CD4-positive, alpha-beta T cell treated with Interleukin-6 at 100 ng/mL for 8 hours (primary cell): Measurements from ENCODE around the gene C22orf23.
"Not testable (repeated sequence)": the region's sequence is repeated elsewhere in the genome, so short reads cannot be mapped to it uniquely, and the experiment has no call there.

Experiments used
- DNase-seq: peaks from one replicate; pipeline ENCODE4 v3.0.0-alpha.2; 2020; ENCODE audit warnings: mixed read lengths, low spot score

C22orf23 gene

GRCh38 chr22:37982151-37982785, 28.9 kb upstream of the C22orf23 start:
- no peak for DNase-seq

- DNase-seq: no peak
These were observed 28.0 kb upstream of the C22orf23 start for GRCh38 chr22:37981282-37982011.

- DNase-seq: no peak
These were observed 26.4 kb upstream of the C22orf23 start for GRCh38 chr22:37979782-37980181.

GRCh38 chr22:37976547-37976946, 23.1 kb upstream of the C22orf23 start:
- no peak for DNase-seq

GRCh38 chr22:37976022-37976421, 22.6 kb upstream of the C22orf23 start:
- not testable (repeated sequence) for DNase-seq

- no peak for DNase-seq
These were observed 21.8 kb upstream of the C22orf23 start for GRCh38 chr22:37975153-37975552.

GRCh38 chr22:37973271-37974170, 20.1 kb upstream of the C22orf23 start:
- DNase-seq: no peak

GRCh38 chr22:37972527-37972926, 19.1 kb upstream of the C22orf23 start:
- DNase-seq: no peak

GRCh38 chr22:37971475-37972434, 18.4 kb upstream of the C22orf23 start:
- no peak for DNase-seq

- DNase-seq: no peak
These were observed 17.5 kb upstream of the C22orf23 start for GRCh38 chr22:37970864-37971263.

GRCh38 chr22:37968452-37969251, 15.3 kb upstream of the C22orf23 start:
- DNase-seq: no peak

GRCh38 chr22:37967637-37968451, 14.4 kb upstream of the C22orf23 start:
- DNase-seq: no peak

GRCh38 chr22:37967147-37967546, 13.7 kb upstream of the C22orf23 start:
- no peak for DNase-seq

GRCh38 chr22:37965940-37966664, 12.7 kb upstream of the C22orf23 start:
- DNase-seq: no peak

GRCh38 chr22:37961062-37961461, 7.7 kb upstream of the C22orf23 start:
- no peak for DNase-seq

- DNase-seq: no peak
These were observed 5.9 kb upstream of the C22orf23 start for GRCh38 chr22:37959231-37959825.

GRCh38 chr22:37957232-37957631, 3.8 kb upstream of the C22orf23 start:
- no peak for DNase-seq

GRCh38 chr22:37955825-37956397, 2.5 kb upstream of the C22orf23 start:
- not testable (repeated sequence) for DNase-seq
